Omental fat pad (tissue), 4 donors: Measurements from ENCODE around the gene SLC2A9. TPM values are rescaled to one million over a fixed set of nuclear protein-coding genes. Genes with fewer than 3 reads are reported as not detected.

Experiments
- ATAC-seq: fragments of 150-250 bp; one replicate; pipeline ENCODE4 v1.9.1; 2016; ENCODE audit warnings: mild to moderate bottlenecking, moderate library complexity; ENCODE audit not compliant: low FRiP score
- DNase-seq: peaks from one replicate; pipeline ENCODE4 v3.0.0-alpha.2; 2019; ENCODE audit warnings: low spot score
- CTCF ChIP-seq, 3 donors: fragments of 450-650 bp; IDR thresholded peaks; one replicate each; pipeline ENCODE4 v1.5.1; 2016 to 2017; ENCODE audit warnings: antibody characterized with exemption in 3 of 3, mild to moderate bottlenecking in 3 of 3, moderate library complexity in 2 of 3
- total RNA-seq, 4 donors: library from RNA; depleted of rRNA; stranded (reverse); fragments of >200 nt; gene quantifications; one replicate each; pipeline ENCODE4 v1.1.0, GENCODE V29; 2016

Gene SLC2A9
- total RNA-seq, 4 donors from 2014 or later, result 4.7 to 8.5 (median 7.3) TPM

GRCh38 chr4:10051517-10052135 is 30.3 kb upstream of the SLC2A9 start:
- no peak for DNase-seq

GRCh38 chr4:10050721-10051120 is 29.4 kb upstream of the SLC2A9 start:
- ATAC-seq (no peak), DNase-seq (no peak)
- no peak for TF ChIP-seq CTCF (IDR thresholded peaks at IDR 0.05)

More at GRCh38 chr4:10051517-10052135, 30.3 kb upstream of the SLC2A9 start:
- TF ChIP-seq CTCF (IDR thresholded peaks at IDR 0.05), result no peak
- ATAC-seq, result no peak

- TF ChIP-seq CTCF (IDR thresholded peaks at IDR 0.05), result no peak
- ATAC-seq (no peak), DNase-seq (no peak)
These were observed 29.0 kb upstream of the SLC2A9 start for GRCh38 chr4:10050261-10050661.

- ATAC-seq, result no peak
These were observed 27.8 kb upstream of the SLC2A9 start for GRCh38 chr4:10048941-10049697.

GRCh38 chr4:10047967-10048366 is 26.7 kb upstream of the SLC2A9 start:
- no peak for ATAC-seq
- no peak for TF ChIP-seq CTCF (IDR thresholded peaks at IDR 0.05)
- no peak for DNase-seq

More at GRCh38 chr4:10048941-10049697, 27.8 kb upstream of the SLC2A9 start:
- no peak for DNase-seq
- no peak for TF ChIP-seq CTCF (IDR thresholded peaks at IDR 0.05)

GRCh38 chr4:10046471-10046870 is 25.2 kb upstream of the SLC2A9 start:
- DNase-seq (no peak), ATAC-seq (no peak)
- no peak for TF ChIP-seq CTCF (IDR thresholded peaks at IDR 0.05)

- no peak for TF ChIP-seq CTCF (IDR thresholded peaks at IDR 0.05)
- DNase-seq, result no peak
- no peak for ATAC-seq
These were observed 24.2 kb upstream of the SLC2A9 start for GRCh38 chr4:10045481-10045880.
